Parathyroid adenoma (tissue), 2 donors: Measurements from ENCODE around the gene SCCPDH.
"Not testable (repeated sequence)": the region's sequence is repeated elsewhere in the genome, so short reads cannot be mapped to it uniquely, and the experiment has no call there.

Experiments used
- H2AFZ ChIP-seq: fragments of 300-600 bp; sonication (generic); one replicate; pipeline ENCODE4 v1.7.0; 2017; ENCODE audit warnings: antibody characterized with exemption, mild to moderate bottlenecking
- H3K27ac ChIP-seq: fragments of 300-600 bp; sonication (generic); one replicate; pipeline ENCODE4 v1.7.0; 2017
- H3K27me3 ChIP-seq: fragments of 300-600 bp; sonication (generic); one replicate; pipeline ENCODE4 v1.7.0; 2017; ENCODE audit warnings: low read length; ENCODE audit not compliant: control insufficient read depth, insufficient read depth
- H3K36me3 ChIP-seq: fragments of 300-600 bp; sonication (generic); one replicate; pipeline ENCODE4 v1.7.0; 2017; ENCODE audit warnings: low read length; ENCODE audit not compliant: control insufficient read depth, insufficient read depth
- H3K4me1 ChIP-seq: fragments of 300-600 bp; sonication (generic); one replicate; pipeline ENCODE4 v1.7.0; 2017; ENCODE audit warnings: control low read depth
- H3K4me2 ChIP-seq: fragments of 300-600 bp; sonication (generic); one replicate; pipeline ENCODE4 v1.7.0; 2017; ENCODE audit warnings: low read length
- H3K4me3 ChIP-seq: fragments of 300-600 bp; sonication (generic); one replicate; pipeline ENCODE4 v1.7.0; 2017; ENCODE audit warnings: low read depth, low read length
- H3K79me2 ChIP-seq: fragments of 300-600 bp; sonication (generic); one replicate; pipeline ENCODE4 v1.7.0; 2017; ENCODE audit warnings: control low read depth
- H3K9ac ChIP-seq: fragments of 300-600 bp; sonication (generic); one replicate; pipeline ENCODE4 v1.7.0; 2017; ENCODE audit warnings: mild to moderate bottlenecking
- H3K9me3 ChIP-seq: fragments of 300-600 bp; sonication (generic); one replicate; pipeline ENCODE4 v1.7.0; 2017; ENCODE audit warnings: low read length; ENCODE audit not compliant: control insufficient read depth
- CTCF ChIP-seq: fragments of 300-600 bp; sonication (generic); IDR thresholded peaks from one replicate; pipeline ENCODE4 v1.7.0; 2017; ENCODE audit warnings: antibody characterized with exemption, mild to moderate bottlenecking
- donor health status: primary hyperparathyroidism.

Gene SCCPDH

GRCh38 chr1:246687002-246687401, 37.2 kb upstream of the SCCPDH start:
- no peak for TF ChIP-seq CTCF
- Histone ChIP-seq H3K4me2 (no peak overlapping the region), H3K27me3 (no peaks in the 10 kb centered on the region), H3K4me1 (no peaks in the 10 kb centered on the region), H3K9me3 (no peaks in the 10 kb centered on the region), H3K4me3 (no peak overlapping the region), H3K9ac (no peak overlapping the region), H2AFZ (no peak overlapping the region), H3K79me2 (no peaks in the 10 kb centered on the region), H3K36me3 (no peaks in the 10 kb centered on the region), H3K27ac (no peak overlapping the region)

- Histone ChIP-seq H3K4me2 (peak overlapping the region; percentile 69), H3K27ac (no peak overlapping the region), H3K36me3 (no peaks in the 10 kb centered on the region), H3K9ac (no peak overlapping the region), H2AFZ (peak overlapping the region; percentile 20), H3K9me3 (no peaks in the 10 kb centered on the region), H3K4me3 (peak overlapping the region; percentile 11), H3K4me1 (no peaks in the 10 kb centered on the region), H3K79me2 (no peaks in the 10 kb centered on the region), H3K27me3 (no peaks in the 10 kb centered on the region)
- peak; percentile 64 for TF ChIP-seq CTCF
Observed at GRCh38 chr1:246689409-246690008, 34.7 kb upstream of the SCCPDH start.

- no peak for TF ChIP-seq CTCF
- no peaks in the 10 kb centered on the region for H3K9me3 ChIP-seq
Observed at GRCh38 chr1:246690100-246690499, 34.1 kb upstream of the SCCPDH start.

GRCh38 chr1:246691622-246692495, 32.4 kb upstream of the SCCPDH start:
- no peak for TF ChIP-seq CTCF
- Histone ChIP-seq H3K9ac (no peak overlapping the region), H3K9me3 (no peaks in the 10 kb centered on the region), H3K79me2 (no peaks in the 10 kb centered on the region), H3K27ac (peak overlapping the region; percentile 15), H2AFZ (no peak overlapping the region), H3K4me1 (no peaks in the 10 kb centered on the region), H3K36me3 (no peaks in the 10 kb centered on the region), H3K4me2 (no peak overlapping the region), H3K4me3 (no peak overlapping the region), H3K27me3 (no peaks in the 10 kb centered on the region)

More at GRCh38 chr1:246690100-246690499, 34.1 kb upstream of the SCCPDH start:
- H3K27me3 ChIP-seq, result no peaks in the 10 kb centered on the region
- no peak overlapping the region for H2AFZ ChIP-seq
- no peak overlapping the region for H3K4me2 ChIP-seq
- no peaks in the 10 kb centered on the region for H3K36me3 ChIP-seq
- no peak overlapping the region for H3K27ac ChIP-seq
- H3K4me3 ChIP-seq, result no peak overlapping the region
- H3K9ac ChIP-seq, result no peak overlapping the region
- no peaks in the 10 kb centered on the region for H3K4me1 ChIP-seq
- H3K79me2 ChIP-seq, result no peaks in the 10 kb centered on the region

GRCh38 chr1:246694213-246694895, 29.9 kb upstream of the SCCPDH start:
- not testable (repeated sequence) for H3K4me2 ChIP-seq, H3K27me3 ChIP-seq, H3K4me3 ChIP-seq, H3K27ac ChIP-seq, H3K4me1 ChIP-seq, H3K9ac ChIP-seq, H2AFZ ChIP-seq, H3K9me3 ChIP-seq, H3K36me3 ChIP-seq, H3K79me2 ChIP-seq
